HEK293T (cell line): ENCODE results near the gene QSOX2.

Source experiments
- ARNT ChIP-seq: fragments of 450-650 bp; IDR thresholded peaks from 2 replicates; pipeline ENCODE4 v1.6.1; 2017; ENCODE audit warnings: mild to moderate bottlenecking
- BHLHE40 ChIP-seq: fragments of 450-650 bp; IDR thresholded peaks from 2 replicates; pipeline ENCODE4 v1.6.1; 2016; ENCODE audit warnings: mild to moderate bottlenecking, moderate library complexity, borderline replicate concordance
- CTBP1 ChIP-seq: fragments of 450-650 bp; IDR thresholded peaks from 2 replicates; pipeline ENCODE4 v1.6.1; 2016; ENCODE audit warnings: borderline replicate concordance
- ELF4 ChIP-seq: fragments of 450-650 bp; IDR thresholded peaks from 2 replicates; pipeline ENCODE4 v1.6.1; 2017; ENCODE audit warnings: antibody characterized with exemption
- FOXA1 ChIP-seq: fragments of 450-650 bp; IDR thresholded peaks from 2 replicates; pipeline ENCODE4 v1.6.1; 2016; ENCODE audit warnings: mild to moderate bottlenecking
- FOXK2 ChIP-seq: fragments of 450-650 bp; IDR thresholded peaks from 2 replicates; pipeline ENCODE4 v1.6.1; 2016; ENCODE audit warnings: mild to moderate bottlenecking
- FOXM1 ChIP-seq: fragments of 450-650 bp; IDR thresholded peaks from 2 replicates; pipeline ENCODE4 v1.6.1; 2017; ENCODE audit warnings: mild to moderate bottlenecking, borderline replicate concordance
- HDGF ChIP-seq: fragments of 450-650 bp; IDR thresholded peaks from 2 replicates; pipeline ENCODE4 v1.6.1; 2017; ENCODE audit warnings: antibody characterized with exemption, borderline replicate concordance
- L3MBTL2 ChIP-seq: fragments of 450-650 bp; conservative IDR thresholded peaks from 2 replicates; pipeline ENCODE4 v1.6.1; 2016; ENCODE audit warnings: mild to moderate bottlenecking
- LEF1 ChIP-seq: fragments of 450-650 bp; IDR thresholded peaks from 2 replicates; pipeline ENCODE4 v1.6.1; 2017; ENCODE audit warnings: mild to moderate bottlenecking, borderline replicate concordance
- SP1 ChIP-seq: fragments of 450-650 bp; IDR thresholded peaks from 2 replicates; pipeline ENCODE4 v1.6.1; 2017
- SUZ12 ChIP-seq: fragments of 450-650 bp; IDR thresholded peaks from 2 replicates; pipeline ENCODE4 v1.6.1; 2016; ENCODE audit warnings: mild to moderate bottlenecking
- TARDBP ChIP-seq: fragments of 450-650 bp; IDR thresholded peaks from 2 replicates; pipeline ENCODE4 v1.6.1; 2016
- TF ChIP-seq, protein P1 (sequence below): fragments of 450-650 bp; IDR thresholded peaks from 2 replicates; pipeline ENCODE4 v1.6.1; 2016

- no peak for TF ChIP-seq SP1
- no peak for TF ChIP-seq L3MBTL2
- TF ChIP-seq SUZ12, result no peak
- TF ChIP-seq FOXA1, result no peak
- no peak for TF ChIP-seq HDGF
- TF ChIP-seq ELF4, result no peak
- TF ChIP-seq TARDBP, result no peak
- no peak for TF ChIP-seq LEF1
- TF ChIP-seq BHLHE40, result no peak
- no peak for TF ChIP-seq FOXM1
- TF ChIP-seq CTBP1, result no peak
- no peak for TF ChIP-seq FOXK2
- no peak for TF ChIP-seq ARNT
- TF ChIP-seq, protein P1, sequence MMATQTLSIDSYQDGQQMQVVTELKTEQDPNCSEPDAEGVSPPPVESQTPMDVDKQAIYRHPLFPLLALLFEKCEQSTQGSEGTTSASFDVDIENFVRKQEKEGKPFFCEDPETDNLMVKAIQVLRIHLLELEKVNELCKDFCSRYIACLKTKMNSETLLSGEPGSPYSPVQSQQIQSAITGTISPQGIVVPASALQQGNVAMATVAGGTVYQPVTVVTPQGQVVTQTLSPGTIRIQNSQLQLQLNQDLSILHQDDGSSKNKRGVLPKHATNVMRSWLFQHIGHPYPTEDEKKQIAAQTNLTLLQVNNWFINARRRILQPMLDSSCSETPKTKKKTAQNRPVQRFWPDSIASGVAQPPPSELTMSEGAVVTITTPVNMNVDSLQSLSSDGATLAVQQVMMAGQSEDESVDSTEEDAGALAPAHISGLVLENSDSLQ, result no peak
Measured at GRCh38 chr9:136231478-136232297, 13.9 kb downstream of the QSOX2 start.
